Measurements from ENCODE around the gene PPP1R26.

The PPP1R26 gene

GRCh38 chr9:135463140-135463539 is 16.4 kb upstream of the PPP1R26 start:
- H3K14ac ChIP-seq (ENCODE audit: low read length) = no peak overlapping the region
- no peaks in the 10 kb centered on the region for H3K79me1 ChIP-seq (ENCODE audit: low read length)
- no peak overlapping the region for H2AK5ac ChIP-seq (ENCODE audit: low read length)
- no peak overlapping the region for H3K9ac ChIP-seq (ENCODE audit: low read length)
- H3K27me3 ChIP-seq (ENCODE audit: insufficient read depth, low read length) = no peaks in the 10 kb centered on the region
- H3K36me3 ChIP-seq (ENCODE audit: control insufficient read depth in 1 of 2, insufficient read depth in 2 of 2, low read length in 2 of 2) = no peaks in the 10 kb centered on the region
- H2AFZ ChIP-seq (ENCODE audit: insufficient read depth, low read length, poor library complexity) = no peak overlapping the region
- H3K4ac ChIP-seq (ENCODE audit: low read depth, low read length) = no peak overlapping the region
- H3K23ac ChIP-seq (ENCODE audit: low read length) = no peak overlapping the region
- H3K4me3 ChIP-seq (ENCODE audit: low read depth, low read length) = no peak overlapping the region
- no peak overlapping the region for H2BK12ac ChIP-seq (ENCODE audit: low read length)
- no peak overlapping the region for H2BK120ac ChIP-seq (ENCODE audit: insufficient read depth, low read length, poor library complexity)
- no peak overlapping the region for H4K8ac ChIP-seq (ENCODE audit: low read depth, low read length)
- H3K18ac ChIP-seq (ENCODE audit: low read length) = no peak overlapping the region
- no peak overlapping the region for H4K91ac ChIP-seq (ENCODE audit: low read depth, low read length)
- no peaks in the 10 kb centered on the region for H3K4me1 ChIP-seq (ENCODE audit: control insufficient read depth in 1 of 2, insufficient read depth in 2 of 2, low read length in 2 of 2)
- H3K79me2 ChIP-seq (ENCODE audit: control insufficient read depth, insufficient read depth, low read length, poor library complexity) = no peaks in the 10 kb centered on the region
- H4K12ac ChIP-seq (ENCODE audit: low read depth, low read length) = no peak overlapping the region
- H3K4me2 ChIP-seq (ENCODE audit: low read length) = no peak overlapping the region
- no CpG with 5 or more reads among the region's 3 CpGs for WGBS (ENCODE audit: extremely low coverage, insufficient coverage, insufficient read length)
- no peaks in the 10 kb centered on the region for H3K9me3 ChIP-seq (ENCODE audit: insufficient read depth, low read depth, low read length)
- no peak overlapping the region for H2BK5ac ChIP-seq (ENCODE audit: low read depth, low read length, poor library complexity)
- DNase-seq = peak; percentile 37 to 41
- H3K27ac ChIP-seq (ENCODE audit: low read depth, low read length) = no peak overlapping the region

GRCh38 chr9:135464181-135464580 is 15.4 kb upstream of the PPP1R26 start:
- H3K4ac ChIP-seq (ENCODE audit: low read depth, low read length) = no peak overlapping the region
- no peak overlapping the region for H4K8ac ChIP-seq (ENCODE audit: low read depth, low read length)
- H3K23ac ChIP-seq (ENCODE audit: low read length) = no peak overlapping the region
- no peak overlapping the region for H2BK120ac ChIP-seq (ENCODE audit: insufficient read depth, low read length, poor library complexity)
- H3K9me3 ChIP-seq (ENCODE audit: insufficient read depth, low read depth, low read length) = no peaks in the 10 kb centered on the region
- no peaks in the 10 kb centered on the region for H3K36me3 ChIP-seq (ENCODE audit: control insufficient read depth in 1 of 2, insufficient read depth in 2 of 2, low read length in 2 of 2)
- H2BK5ac ChIP-seq (ENCODE audit: low read depth, low read length, poor library complexity) = no peak overlapping the region
- no peak overlapping the region for H2BK12ac ChIP-seq (ENCODE audit: low read length)
- H2AK5ac ChIP-seq (ENCODE audit: low read length) = no peak overlapping the region
- no peak overlapping the region for H3K9ac ChIP-seq (ENCODE audit: low read length)
- WGBS (ENCODE audit: extremely low coverage, insufficient coverage, insufficient read length) = no CpG with 5 or more reads among the region's 7 CpGs
- no peak overlapping the region for H3K27ac ChIP-seq (ENCODE audit: low read depth, low read length)
- H3K27me3 ChIP-seq (ENCODE audit: insufficient read depth, low read length) = no peaks in the 10 kb centered on the region
- no peak overlapping the region for H3K4me2 ChIP-seq (ENCODE audit: low read length)
- DNase-seq = no peak
- H3K79me1 ChIP-seq (ENCODE audit: low read length) = no peaks in the 10 kb centered on the region
- H3K18ac ChIP-seq (ENCODE audit: low read length) = no peak overlapping the region
- no peak overlapping the region for H4K91ac ChIP-seq (ENCODE audit: low read depth, low read length)
- no peaks in the 10 kb centered on the region for H3K79me2 ChIP-seq (ENCODE audit: control insufficient read depth, insufficient read depth, low read length, poor library complexity)
- H3K4me1 ChIP-seq (ENCODE audit: control insufficient read depth in 1 of 2, insufficient read depth in 2 of 2, low read length in 2 of 2) = peaks cover 0 to 5% of the 10 kb centered on the region in 2 experiments
- no peak overlapping the region for H2AFZ ChIP-seq (ENCODE audit: insufficient read depth, low read length, poor library complexity)
- no peak overlapping the region for H4K12ac ChIP-seq (ENCODE audit: low read depth, low read length)
- no peak overlapping the region for H3K14ac ChIP-seq (ENCODE audit: low read length)
- H3K4me3 ChIP-seq (ENCODE audit: low read depth, low read length) = no peak overlapping the region

GRCh38 chr9:135468854-135469521 is 10.6 kb upstream of the PPP1R26 start:
- Histone ChIP-seq H3K4me3 (ENCODE audit: low read depth, low read length) (no peak overlapping the region), H3K4me2 (ENCODE audit: low read length) (no peak overlapping the region)

GRCh38 chr9:135471791-135472640 is 7.6 kb upstream of the PPP1R26 start:
- H2BK120ac ChIP-seq (ENCODE audit: insufficient read depth, low read length, poor library complexity) = no peak overlapping the region
- WGBS (ENCODE audit: extremely low coverage, insufficient coverage, insufficient read length) = no CpG with 5 or more reads among the region's 23 CpGs

More at GRCh38 chr9:135468854-135469521, 10.6 kb upstream of the PPP1R26 start:
- Histone ChIP-seq H2BK12ac (ENCODE audit: low read length) (no peak overlapping the region), H3K9me3 (ENCODE audit: insufficient read depth, low read depth, low read length) (no peaks in the 10 kb centered on the region), H3K14ac (ENCODE audit: low read length) (no peak overlapping the region), H2BK120ac (ENCODE audit: insufficient read depth, low read length, poor library complexity) (no peak overlapping the region), H4K8ac (ENCODE audit: low read depth, low read length) (no peak overlapping the region), H3K27me3 (ENCODE audit: insufficient read depth, low read length) (no peaks in the 10 kb centered on the region), H4K12ac (ENCODE audit: low read depth, low read length) (no peak overlapping the region), H3K4ac (ENCODE audit: low read depth, low read length) (no peak overlapping the region), H3K9ac (ENCODE audit: low read length) (no peak overlapping the region), H3K79me1 (ENCODE audit: low read length) (no peaks in the 10 kb centered on the region), H2BK5ac (ENCODE audit: low read depth, low read length, poor library complexity) (no peak overlapping the region), H3K23ac (ENCODE audit: low read length) (no peak overlapping the region), H3K4me1 (ENCODE audit: control insufficient read depth in 1 of 2, insufficient read depth in 2 of 2, low read length in 2 of 2) (peaks cover 20 to 22% of the 10 kb centered on the region in 2 experiments), H4K91ac (ENCODE audit: low read depth, low read length) (no peak overlapping the region), H3K18ac (ENCODE audit: low read length) (no peak overlapping the region), H3K27ac (ENCODE audit: low read depth, low read length) (no peak overlapping the region), H3K79me2 (ENCODE audit: control insufficient read depth, insufficient read depth, low read length, poor library complexity) (no peaks in the 10 kb centered on the region), H3K36me3 (ENCODE audit: control insufficient read depth in 1 of 2, insufficient read depth in 2 of 2, low read length in 2 of 2) (no peaks in the 10 kb centered on the region), H2AFZ (ENCODE audit: insufficient read depth, low read length, poor library complexity) (no peak overlapping the region), H2AK5ac (ENCODE audit: low read length) (no peak overlapping the region)
- DNase-seq = no peak
- no CpG with 5 or more reads among the region's 16 CpGs for WGBS (ENCODE audit: extremely low coverage, insufficient coverage, insufficient read length)

More at GRCh38 chr9:135471791-135472640, 7.6 kb upstream of the PPP1R26 start:
- no peaks in the 10 kb centered on the region for H3K9me3 ChIP-seq (ENCODE audit: insufficient read depth, low read depth, low read length)
- no peak overlapping the region for H2AK5ac ChIP-seq (ENCODE audit: low read length)
- no peak overlapping the region for H4K12ac ChIP-seq (ENCODE audit: low read depth, low read length)
- H4K91ac ChIP-seq (ENCODE audit: low read depth, low read length) = no peak overlapping the region
- H3K27ac ChIP-seq (ENCODE audit: low read depth, low read length) = peak overlapping the region; percentile 54
- no peak overlapping the region for H3K23ac ChIP-seq (ENCODE audit: low read length)
- no peak overlapping the region for H4K8ac ChIP-seq (ENCODE audit: low read depth, low read length)
- H3K27me3 ChIP-seq (ENCODE audit: insufficient read depth, low read length) = no peaks in the 10 kb centered on the region
- H3K79me1 ChIP-seq (ENCODE audit: low read length) = no peaks in the 10 kb centered on the region
- no peak overlapping the region for H2AFZ ChIP-seq (ENCODE audit: insufficient read depth, low read length, poor library complexity)
- no peak overlapping the region for H2BK5ac ChIP-seq (ENCODE audit: low read depth, low read length, poor library complexity)
- no peak overlapping the region for H3K4ac ChIP-seq (ENCODE audit: low read depth, low read length)
- H3K9ac ChIP-seq (ENCODE audit: low read length) = no peak overlapping the region
- peaks cover 20 to 23% of the 10 kb centered on the region in 2 experiments for H3K4me1 ChIP-seq (ENCODE audit: control insufficient read depth in 1 of 2, insufficient read depth in 2 of 2, low read length in 2 of 2)
- H3K4me3 ChIP-seq (ENCODE audit: low read depth, low read length) = peak overlapping the region; percentile 27
- no peaks in the 10 kb centered on the region for H3K36me3 ChIP-seq (ENCODE audit: control insufficient read depth in 1 of 2, insufficient read depth in 2 of 2, low read length in 2 of 2)
- H3K79me2 ChIP-seq (ENCODE audit: control insufficient read depth, insufficient read depth, low read length, poor library complexity) = no peaks in the 10 kb centered on the region
- H3K4me2 ChIP-seq (ENCODE audit: low read length) = peak overlapping the region; percentile 39
- no peak overlapping the region for H3K14ac ChIP-seq (ENCODE audit: low read length)
- no peak overlapping the region for H2BK12ac ChIP-seq (ENCODE audit: low read length)
- H3K18ac ChIP-seq (ENCODE audit: low read length) = no peak overlapping the region
- peak; percentile 8 to 48 for DNase-seq

Data from trophoblast cell (in vitro differentiated cells and primary cell).